Measurements from ENCODE around the gene CDH4. TPM values are rescaled to one million over a fixed set of nuclear protein-coding genes. Genes with fewer than 3 reads are reported as not detected.
A peak's percentile ranks its signal among the peaks of the same experiment; 100 is the strongest.

The CDH4 gene
- total and polyA plus RNA-seq, 2 donors from 2014 or later = 1.1 TPM; not detected in 1

GRCh38 chr20:61930776-61931475, 678.9 kb downstream of the CDH4 start:
- Histone ChIP-seq H3K27ac (ENCODE audit: low read depth in 2 of 2, low read length in 2 of 2) (no peak overlapping the region), H3K4me1 (ENCODE audit: control insufficient read depth in 2 of 3, insufficient read depth in 2 of 3, low read depth in 1 of 3, low read length in 3 of 3) (no peaks in the 10 kb centered on the region), H3K9me3 (ENCODE audit: control insufficient read depth in 2 of 3, insufficient read depth in 1 of 3, low read length in 3 of 3) (no peaks in the 10 kb centered on the region), H3K36me3 (ENCODE audit: control insufficient read depth in 2 of 3, insufficient read depth in 3 of 3, low read length in 3 of 3) (no peaks in the 10 kb centered on the region), H3K27me3 (ENCODE audit: control insufficient read depth, insufficient read depth, low read length) (no peaks in the 10 kb centered on the region), H3K9ac (ENCODE audit: low read length in 3 of 3) (no peak overlapping the region), H3K4me3 (ENCODE audit: low read length in 3 of 3) (no peak overlapping the region)
- intact Hi-C loops (cut with DNase I) = no loop called here
- DNase-seq = peak in 1 of 5 donors; percentile 49
- no peak for TF ChIP-seq CTCF (IDR thresholded peaks at IDR 0.05; ENCODE audit: borderline replicate concordance, extremely low read depth, insufficient read depth)
- FAIRE-seq = no peak

GRCh38 chr20:61931476-61932198, 679.6 kb downstream of the CDH4 start:
- Histone ChIP-seq H3K36me3 (ENCODE audit: control insufficient read depth in 2 of 3, insufficient read depth in 3 of 3, low read length in 3 of 3) (no peaks in the 10 kb centered on the region), H3K9me3 (ENCODE audit: control insufficient read depth in 2 of 3, insufficient read depth in 1 of 3, low read length in 3 of 3) (no peaks in the 10 kb centered on the region), H3K27ac (ENCODE audit: low read depth in 2 of 2, low read length in 2 of 2) (no peak overlapping the region), H3K4me3 (ENCODE audit: low read length in 3 of 3) (no peak overlapping the region), H3K4me1 (ENCODE audit: control insufficient read depth in 2 of 3, insufficient read depth in 2 of 3, low read depth in 1 of 3, low read length in 3 of 3) (no peaks in the 10 kb centered on the region), H3K27me3 (ENCODE audit: control insufficient read depth, insufficient read depth, low read length) (no peaks in the 10 kb centered on the region), H3K9ac (ENCODE audit: low read length in 3 of 3) (no peak overlapping the region)
- no peak for TF ChIP-seq CTCF (IDR thresholded peaks at IDR 0.05; ENCODE audit: borderline replicate concordance, extremely low read depth, insufficient read depth)
- no peak for FAIRE-seq
- intact Hi-C loops (cut with DNase I) = no loop called here
- DNase-seq = peak in 1 of 5 donors; percentile 46

- intact Hi-C loops (cut with DNase I) = no loop called here
- no peak for TF ChIP-seq CTCF (IDR thresholded peaks at IDR 0.05; ENCODE audit: borderline replicate concordance, extremely low read depth, insufficient read depth)
- Histone ChIP-seq H3K27ac (ENCODE audit: low read depth in 2 of 2, low read length in 2 of 2) (no peak overlapping the region), H3K27me3 (ENCODE audit: control insufficient read depth, insufficient read depth, low read length) (no peaks in the 10 kb centered on the region), H3K36me3 (ENCODE audit: control insufficient read depth in 2 of 3, insufficient read depth in 3 of 3, low read length in 3 of 3) (no peaks in the 10 kb centered on the region), H3K9me3 (ENCODE audit: control insufficient read depth in 2 of 3, insufficient read depth in 1 of 3, low read length in 3 of 3) (no peaks in the 10 kb centered on the region), H3K9ac (ENCODE audit: low read length in 3 of 3) (no peak overlapping the region), H3K4me1 (ENCODE audit: control insufficient read depth in 2 of 3, insufficient read depth in 2 of 3, low read depth in 1 of 3, low read length in 3 of 3) (no peaks in the 10 kb centered on the region), H3K4me3 (ENCODE audit: low read length in 3 of 3) (no peak overlapping the region)
- peak in 1 of 5 donors; percentile 51 for DNase-seq
- FAIRE-seq = no peak
These were observed 680.1 kb downstream of the CDH4 start for GRCh38 chr20:61932199-61932592.

Data from kidney (tissue), 14 donors.